Chondrocyte (in vitro differentiated cells): ENCODE measurements around the gene LCE2D. TPM values are rescaled to one million over a fixed set of nuclear protein-coding genes. Genes with fewer than 3 reads are reported as not detected.
"Not testable (repeated sequence)": the region's sequence is repeated elsewhere in the genome, so short reads cannot be mapped to it uniquely, and the experiment has no call there.

ENCODE experiments used
- DNase-seq: peaks from one replicate; pipeline ENCODE4 v3.0.0; 2021; ENCODE audit warnings: mixed read lengths, low spot score
- H3K27ac Mint-ChIP-seq: one replicate; pipeline ENCODE4 v1.8.0; 2021; ENCODE audit warnings: mild to moderate bottlenecking, moderate library complexity, mixed read lengths; ENCODE audit not compliant: unreplicated experiment
- H3K27me3 Mint-ChIP-seq: 2 replicates; pipeline ENCODE4 v1.8.0; 2021; ENCODE audit warnings: low read depth, mixed read lengths
- H3K36me3 Mint-ChIP-seq: 2 replicates; pipeline ENCODE4 v1.8.0; 2021; ENCODE audit warnings: low read depth, mixed read lengths
- H3K4me1 Mint-ChIP-seq: 2 replicates; pipeline ENCODE4 v1.8.0; 2021; ENCODE audit warnings: low read depth, mild to moderate bottlenecking, mixed read lengths
- H3K4me3 Mint-ChIP-seq: one replicate; pipeline ENCODE4 v1.8.0; 2021; ENCODE audit warnings: mild to moderate bottlenecking, moderate library complexity, mixed read lengths; ENCODE audit not compliant: unreplicated experiment
- H3K9me3 Mint-ChIP-seq: 2 replicates; pipeline ENCODE4 v1.8.0; 2021; ENCODE audit warnings: low read depth, mixed read lengths
- CTCF ChIP-seq: fragments of 200-600 bp; sonication (generic); IDR thresholded peaks from 2 replicates; pipeline ENCODE4 v1.5.0; 2021; ENCODE audit warnings: antibody characterized with exemption, mild to moderate bottlenecking, moderate library complexity
- total RNA-seq: library from RNA; stranded (reverse); gene quantifications from 3 replicates; pipeline ENCODE4 v1.2.1, GENCODE V29; 2021

The LCE2D gene
- total RNA-seq, 1 donor from 2014 or later = not detected

GRCh38 chr1:152646656-152647055 is 16.5 kb upstream of the LCE2D start:
- DNase-seq = no peak
- Mint-ChIP-seq H3K4me3 (no peak overlapping the region), H3K4me1 (no peaks in the 10 kb centered on the region), H3K36me3 (no peaks in the 10 kb centered on the region), H3K9me3 (peaks cover 13% of the 10 kb centered on the region), H3K27ac (no peak overlapping the region), H3K27me3 (no peaks in the 10 kb centered on the region)
- no peak for TF ChIP-seq CTCF

- H3K27ac Mint-ChIP-seq = no peak overlapping the region
- H3K9me3 Mint-ChIP-seq = no peaks in the 10 kb centered on the region
- H3K27me3 Mint-ChIP-seq = no peaks in the 10 kb centered on the region
- H3K4me1 Mint-ChIP-seq = no peaks in the 10 kb centered on the region
- H3K4me3 Mint-ChIP-seq = no peak overlapping the region
- TF ChIP-seq CTCF = peak; percentile 66
- H3K36me3 Mint-ChIP-seq = no peaks in the 10 kb centered on the region
- no peak for DNase-seq
Observed at GRCh38 chr1:152654110-152654509, 9.1 kb upstream of the LCE2D start.

GRCh38 chr1:152656459-152656858 is 6.7 kb upstream of the LCE2D start:
- H3K9me3 Mint-ChIP-seq = no peaks in the 10 kb centered on the region
- H3K27ac Mint-ChIP-seq = no peak overlapping the region
- no peak for TF ChIP-seq CTCF
- H3K36me3 Mint-ChIP-seq = no peaks in the 10 kb centered on the region
- H3K4me1 Mint-ChIP-seq = no peaks in the 10 kb centered on the region
- DNase-seq = no peak
- peaks cover 1% of the 10 kb centered on the region for H3K27me3 Mint-ChIP-seq
- H3K4me3 Mint-ChIP-seq = no peak overlapping the region

- peaks cover 1% of the 10 kb centered on the region for H3K27me3 Mint-ChIP-seq
- no peaks in the 10 kb centered on the region for H3K9me3 Mint-ChIP-seq
- H3K4me3 Mint-ChIP-seq = no peak overlapping the region
- H3K27ac Mint-ChIP-seq = no peak overlapping the region
- no peak for TF ChIP-seq CTCF
- no peaks in the 10 kb centered on the region for H3K36me3 Mint-ChIP-seq
- H3K4me1 Mint-ChIP-seq = no peaks in the 10 kb centered on the region
- no peak for DNase-seq
Observed at GRCh38 chr1:152657677-152658076, 5.5 kb upstream of the LCE2D start.

- Mint-ChIP-seq H3K27ac (no peak overlapping the region), H3K9me3 (no peaks in the 10 kb centered on the region), H3K27me3 (peaks cover 1% of the 10 kb centered on the region), H3K4me3 (no peak overlapping the region), H3K36me3 (no peaks in the 10 kb centered on the region), H3K4me1 (no peaks in the 10 kb centered on the region)
- no peak for TF ChIP-seq CTCF
- DNase-seq = no peak
Observed at GRCh38 chr1:152658649-152659048, 4.5 kb upstream of the LCE2D start.

- H3K27ac Mint-ChIP-seq, H3K36me3 Mint-ChIP-seq, H3K4me3 Mint-ChIP-seq, H3K27me3 Mint-ChIP-seq, DNase-seq, H3K9me3 Mint-ChIP-seq, H3K4me1 Mint-ChIP-seq: not testable (repeated sequence)
Observed at GRCh38 chr1:152666171-152666570, 3.0 kb downstream of the LCE2D start.
